A673 (cell line): ENCODE measurements around the gene PRC1. TPM values are rescaled to one million over a fixed set of nuclear protein-coding genes. Genes with fewer than 3 reads are reported as not detected.
A peak's percentile ranks its signal among the peaks of the same experiment; 100 is the strongest.

Experiments used
- BruUV-seq: library from RNA; stranded (reverse); fragments of 400-500 nt; replicated peaks from 2 replicates; lab custom pipeline; 2021; lab: Mats Ljungman, UMichigan
- CTCF ChIA-PET: fragments of 300-600 bp; sonication (Branson Sonifier 250); formaldehyde crosslinking; loops from one replicate; lab custom pipeline; 2022; ENCODE audit warnings: antibody characterized with exemption; lab: Charles Lee
- POLR2A ChIA-PET: fragments of 300-600 bp; sonication (Branson Sonifier 250); formaldehyde crosslinking; loops from one replicate; lab custom pipeline; 2022; ENCODE audit warnings: antibody characterized with exemption; ENCODE audit not compliant: low non-redundant PET; lab: Charles Lee
- DNase-seq: peaks from one replicate; pipeline ENCODE4 v3.0.0-alpha.2; 2015; ENCODE audit warnings: low spot score
- H3K27ac ChIP-seq: fragments of 200-600 bp; sonication (generic); 2 replicates; pipeline ENCODE4 v1.5.1; 2016; ENCODE audit warnings: mixed run types, low read depth, mild to moderate bottlenecking, mixed read lengths, antibody characterized with exemption, low read length; ENCODE audit not compliant: poor library complexity, severe bottlenecking
- H3K27me3 ChIP-seq: fragments of 200-600 bp; sonication (generic); replicated peaks from 2 replicates; pipeline ENCODE4 v1.6.1; 2017; ENCODE audit warnings: mixed run types, low read depth, mild to moderate bottlenecking, mixed read lengths, antibody characterized with exemption, low read length; ENCODE audit not compliant: insufficient read depth, poor library complexity
- H3K36me3 ChIP-seq: fragments of 200-600 bp; sonication (generic); 2 replicates; pipeline ENCODE4 v1.6.1; 2016; ENCODE audit warnings: mixed run types, mild to moderate bottlenecking, mixed read lengths, antibody characterized with exemption, low read length; ENCODE audit not compliant: insufficient read depth, poor library complexity, severe bottlenecking
- H3K4me1 ChIP-seq: fragments of 200-600 bp; sonication (generic); 2 replicates; pipeline ENCODE4 v1.6.1; 2017; ENCODE audit warnings: mixed run types, mild to moderate bottlenecking, mixed read lengths, antibody characterized with exemption, low read length; ENCODE audit not compliant: insufficient read depth, poor library complexity, severe bottlenecking
- H3K4me3 ChIP-seq: fragments of 200-600 bp; sonication (generic); 2 replicates; pipeline ENCODE4 v1.5.1; 2016; ENCODE audit warnings: low read depth, mixed run types, mild to moderate bottlenecking, mixed read lengths, low read length; ENCODE audit not compliant: poor library complexity, severe bottlenecking
- H3K9me3 ChIP-seq: fragments of 200-600 bp; sonication (generic); 2 replicates; pipeline ENCODE4 v1.6.1; 2016; ENCODE audit warnings: mixed run types, low read depth, mild to moderate bottlenecking, mixed read lengths, antibody characterized with exemption, low read length; ENCODE audit not compliant: poor library complexity, severe bottlenecking
- EZH2 ChIP-seq: fragments of 200-600 bp; sonication (generic); IDR thresholded peaks from 2 replicates; pipeline ENCODE4 v1.6.1; 2017; ENCODE audit warnings: borderline replicate concordance, low read depth, mild to moderate bottlenecking, mixed read lengths, antibody characterized with exemption, low read length; ENCODE audit not compliant: poor library complexity, severe bottlenecking
- intact Hi-C: fragments of 100-400 bp; cut with micrococcal nuclease; formaldehyde crosslinking; loops from one replicate; pipeline ENCODE4 v1.10.0; 2022; ENCODE audit not compliant: unreplicated experiment
- total RNA-seq: library from RNA; stranded (reverse); gene quantifications from 2 replicates; pipeline ENCODE4 v1.2.3, GENCODE V29; 2021
- TF ChIP-seq, protein P1 (sequence below): fragments of 300-800, 200-600 bp; sonication (generic); conservative IDR thresholded peaks from 2 replicates; pipeline ENCODE4 v1.5.1; 2017; ENCODE audit warnings: low read depth, mild to moderate bottlenecking, antibody characterized with exemption, low read length, moderate library complexity, mixed read lengths

Gene PRC1
- total RNA-seq, 1 experiment from 2014 or later: 339 TPM

DNA sequence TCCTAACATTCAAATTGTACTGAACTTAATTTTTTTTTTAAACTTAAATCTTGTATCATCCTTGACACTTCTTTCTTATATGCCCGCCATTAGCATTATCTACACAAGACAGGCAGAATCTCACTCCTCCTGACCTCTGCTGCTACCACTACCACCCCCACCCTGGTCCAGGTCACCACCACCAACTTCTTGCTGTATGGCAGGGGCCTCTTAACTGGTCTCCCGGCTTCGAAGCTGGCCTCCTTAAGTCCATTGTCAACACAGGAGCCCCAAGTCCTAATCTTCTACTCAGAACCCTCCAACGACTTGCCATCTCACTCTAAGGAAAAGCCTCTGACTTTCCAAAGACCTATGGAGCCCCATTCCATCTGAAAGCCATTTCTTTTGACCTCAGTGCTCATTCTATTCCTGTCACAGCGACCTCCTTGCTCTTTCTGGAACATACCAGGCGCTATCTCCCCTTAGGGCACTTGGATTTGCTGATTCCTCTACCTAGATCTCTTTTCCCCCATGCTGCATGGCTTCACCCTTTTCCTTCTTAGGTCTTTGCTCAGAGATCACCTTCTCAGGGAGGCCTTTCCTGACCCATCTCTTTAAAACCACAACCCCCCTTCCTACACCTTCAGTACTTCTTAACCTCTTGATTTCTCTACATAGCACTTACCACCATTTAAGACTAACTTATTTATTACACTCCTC lies 2.6 kb downstream of the PRC1 start:
- H3K4me3 ChIP-seq: no peak overlapping the region
- ChIA-PET CTCF (no interaction called here), POLR2A (interaction anchor here (0.6 kb wide), 1 partner anchor 194 kb away, joined by 3 read pairs; no protein-coding TSS in a partner anchor)
- no peak for DNase-seq
- peaks cover 20% of the 10 kb centered on the region for H3K4me1 ChIP-seq
- H3K27ac ChIP-seq: peak overlapping the region; percentile 40
- no peaks in the 10 kb centered on the region for H3K9me3 ChIP-seq
- H3K27me3 ChIP-seq: no peaks in the 10 kb centered on the region
- no peak for TF ChIP-seq EZH2
- TF ChIP-seq, protein P1, sequence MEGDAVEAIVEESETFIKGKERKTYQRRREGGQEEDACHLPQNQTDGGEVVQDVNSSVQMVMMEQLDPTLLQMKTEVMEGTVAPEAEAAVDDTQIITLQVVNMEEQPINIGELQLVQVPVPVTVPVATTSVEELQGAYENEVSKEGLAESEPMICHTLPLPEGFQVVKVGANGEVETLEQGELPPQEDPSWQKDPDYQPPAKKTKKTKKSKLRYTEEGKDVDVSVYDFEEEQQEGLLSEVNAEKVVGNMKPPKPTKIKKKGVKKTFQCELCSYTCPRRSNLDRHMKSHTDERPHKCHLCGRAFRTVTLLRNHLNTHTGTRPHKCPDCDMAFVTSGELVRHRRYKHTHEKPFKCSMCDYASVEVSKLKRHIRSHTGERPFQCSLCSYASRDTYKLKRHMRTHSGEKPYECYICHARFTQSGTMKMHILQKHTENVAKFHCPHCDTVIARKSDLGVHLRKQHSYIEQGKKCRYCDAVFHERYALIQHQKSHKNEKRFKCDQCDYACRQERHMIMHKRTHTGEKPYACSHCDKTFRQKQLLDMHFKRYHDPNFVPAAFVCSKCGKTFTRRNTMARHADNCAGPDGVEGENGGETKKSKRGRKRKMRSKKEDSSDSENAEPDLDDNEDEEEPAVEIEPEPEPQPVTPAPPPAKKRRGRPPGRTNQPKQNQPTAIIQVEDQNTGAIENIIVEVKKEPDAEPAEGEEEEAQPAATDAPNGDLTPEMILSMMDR: no peak
- intact Hi-C loops: loop anchor here (5.0 kb wide), 1 partner anchor 34 kb away; no protein-coding TSS in a partner anchor
- no TSS peak for BruUV-seq
- peaks cover 3% of the 10 kb centered on the region for H3K36me3 ChIP-seq

DNA sequence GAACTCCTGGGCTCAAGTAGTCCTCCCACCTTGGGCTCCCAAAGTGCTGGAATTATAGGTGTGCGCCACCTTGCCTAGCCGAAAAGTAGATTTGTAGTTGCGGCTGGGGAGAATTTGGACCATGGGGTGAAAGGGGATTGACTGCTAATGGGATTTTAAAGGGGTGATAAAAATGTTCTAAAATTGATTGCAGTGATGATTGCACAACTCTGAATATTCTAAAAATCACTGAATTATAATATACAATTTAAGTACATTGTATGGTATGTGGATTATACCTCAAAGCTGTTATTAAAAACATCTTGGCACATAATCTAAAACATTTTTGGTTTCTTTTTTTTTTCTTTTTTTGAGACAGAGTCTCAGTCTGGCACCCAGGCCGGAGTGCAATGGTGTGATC lies 3.9 kb downstream of the PRC1 start:
- Histone ChIP-seq H3K36me3 (peaks cover 3% of the 10 kb centered on the region), H3K27ac (no peak overlapping the region), H3K4me3 (no peak overlapping the region), H3K27me3 (no peaks in the 10 kb centered on the region), H3K9me3 (no peaks in the 10 kb centered on the region), H3K4me1 (peaks cover 18% of the 10 kb centered on the region)
- POLR2A ChIA-PET: no interaction called here
- BruUV-seq: no TSS peak
- TF ChIP-seq EZH2: no peak
- TF ChIP-seq, protein P1: no peak
- CTCF ChIA-PET: interaction anchor here (0.6 kb wide), 1 partner anchor 363 kb away, joined by 3 read pairs; no protein-coding TSS in a partner anchor
- intact Hi-C loops: loop anchor here (5.0 kb wide), 1 partner anchor 33 kb away; no protein-coding TSS in a partner anchor
- DNase-seq: no peak

DNA sequence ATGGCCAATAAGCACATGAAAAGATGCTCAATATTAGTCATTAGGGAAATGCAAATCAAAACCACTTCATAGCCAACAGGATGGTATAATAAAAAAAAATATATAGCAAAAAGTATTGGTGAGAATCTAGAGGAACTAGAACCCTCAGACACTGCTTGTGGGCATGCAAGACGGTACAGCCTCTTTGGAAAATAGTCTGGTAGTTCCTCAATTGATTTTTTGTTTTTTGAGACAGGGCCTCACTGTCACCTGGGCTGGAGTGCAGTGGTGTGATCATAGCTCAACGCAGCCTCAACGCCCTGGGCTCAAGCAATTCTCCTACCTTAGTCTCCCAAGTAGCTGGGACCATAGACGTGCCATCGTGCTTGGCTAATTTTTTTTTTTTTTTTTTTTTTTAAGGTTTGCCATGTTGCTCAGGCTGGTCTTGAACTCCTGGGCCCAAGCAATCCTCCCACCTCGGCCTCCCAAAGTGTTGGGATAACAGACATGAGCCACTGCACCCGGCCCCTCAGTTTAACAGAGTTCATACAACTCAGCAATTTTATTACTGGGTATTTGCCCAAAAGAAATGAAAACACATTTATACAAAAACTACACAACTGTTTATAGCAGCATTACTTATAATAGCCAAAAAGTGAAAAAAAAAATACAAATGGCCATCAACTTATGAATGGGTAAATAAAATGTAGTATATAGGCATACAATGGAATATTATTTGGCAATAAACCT lies 5.1 kb downstream of the PRC1 start:
- ChIA-PET POLR2A (interaction anchor here (0.6 kb wide), 1 partner anchor 489 kb away, joined by 3 read pairs; no protein-coding TSS in a partner anchor), CTCF (no interaction called here)
- H3K4me3 ChIP-seq: no peak overlapping the region
- intact Hi-C loops: no loop called here
- H3K36me3 ChIP-seq: peaks cover 12% of the 10 kb centered on the region
- H3K9me3 ChIP-seq: no peaks in the 10 kb centered on the region
- no peak for TF ChIP-seq EZH2
- TF ChIP-seq, protein P1: no peak
- no TSS peak for BruUV-seq
- H3K4me1 ChIP-seq: peaks cover 15% of the 10 kb centered on the region
- no peak for DNase-seq
- H3K27me3 ChIP-seq: no peaks in the 10 kb centered on the region
- no peak overlapping the region for H3K27ac ChIP-seq
